Prostate gland (tissue), 2 donors: ENCODE results near the gene COL4A1. TPM values are rescaled to one million over a fixed set of nuclear protein-coding genes. Genes with fewer than 3 reads are reported as not detected.

Source experiments
- DNase-seq: peaks from one replicate; pipeline ENCODE4 v3.0.0-alpha.2; 2019; ENCODE audit warnings: low spot score
- H3K27ac ChIP-seq, 2 donors: fragments of 200-600 bp; sonication (generic); 2 replicates each; pipeline ENCODE4 v1.5.1; 2017 to 2019
- H3K27me3 ChIP-seq: fragments of 200-600 bp; sonication (generic); replicated peaks from 2 replicates; pipeline ENCODE4 v1.5.1; 2019; ENCODE audit not compliant: insufficient read depth
- H3K36me3 ChIP-seq, 2 donors: fragments of 200-600 bp; sonication (generic); 1 replicate in 1 of 2; 2 replicates in 1 of 2; pipeline versions ENCODE4 v1.5.1 to v1.8.1; 2017 to 2019
- H3K4me1 ChIP-seq: fragments of 200-600 bp; sonication (generic); replicated peaks from 2 replicates; pipeline ENCODE4 v1.5.1; 2019
- H3K4me3 ChIP-seq, 2 donors: fragments of 200-600 bp; sonication (generic); 2 replicates each; pipeline ENCODE4 v1.5.1; 2017 to 2019
- H3K9me3 ChIP-seq: fragments of 200-600 bp; sonication (generic); 2 replicates; pipeline ENCODE4 v1.5.1; 2017
- POLR2A ChIP-seq: fragments of 450-650 bp; IDR thresholded peaks from one replicate; pipeline ENCODE4 v1.6.1; 2016; ENCODE audit warnings: antibody characterized with exemption, mild to moderate bottlenecking
- POLR2AphosphoS5 ChIP-seq: sonication (generic); formaldehyde crosslinking; IDR thresholded peaks from one replicate; pipeline ENCODE4 v1.6.1; 2017; ENCODE audit warnings: antibody characterized with exemption
- WGBS: methylation state at CpG from one replicate; pipeline ENCODE4 v1.1.5; 2018; 5-methylcytosine and 5-hydroxymethylcytosine counted together
- intact Hi-C: fragments of 100-400 bp; cut with DNase I; formaldehyde crosslinking; loops from one replicate; pipeline ENCODE4 v1.14.2; 2022
- total RNA-seq, 2 donors: library from RNA; depleted of rRNA; stranded (reverse); fragments of >200 nt; gene quantifications; one replicate each; pipeline ENCODE4 v1.1.0, GENCODE V29; 2016
- TF ChIP-seq, protein P1 (sequence below), 4 experiments: fragments of 200-600 bp in 2 of 4; fragments of 450-650 bp in 2 of 4; sonication (generic) in 2 of 4; IDR thresholded peaks; 1 replicate in 3 of 4; 2 replicates in 1 of 4; pipeline ENCODE4 v1.5.1; 2016 to 2019; ENCODE audit warnings: antibody characterized with exemption in 4 of 4, mild to moderate bottlenecking in 2 of 4, moderate library complexity in 2 of 4

COL4A1 gene
- total RNA-seq, 2 donors from 2014 or later = 37.3 to 132 TPM

- Histone ChIP-seq H3K27ac (peak overlapping the region; percentile 77 to 82), H3K36me3 (no peaks in the 10 kb centered on the region), H3K9me3 (no peaks in the 10 kb centered on the region), H3K4me3 (no peak overlapping the region), H3K4me1 (peaks cover 5% of the 10 kb centered on the region), H3K27me3 (no peaks in the 10 kb centered on the region)
- no peak for DNase-seq
- no peak for TF ChIP-seq POLR2A
- no peak for TF ChIP-seq POLR2AphosphoS5
- TF ChIP-seq, protein P1, sequence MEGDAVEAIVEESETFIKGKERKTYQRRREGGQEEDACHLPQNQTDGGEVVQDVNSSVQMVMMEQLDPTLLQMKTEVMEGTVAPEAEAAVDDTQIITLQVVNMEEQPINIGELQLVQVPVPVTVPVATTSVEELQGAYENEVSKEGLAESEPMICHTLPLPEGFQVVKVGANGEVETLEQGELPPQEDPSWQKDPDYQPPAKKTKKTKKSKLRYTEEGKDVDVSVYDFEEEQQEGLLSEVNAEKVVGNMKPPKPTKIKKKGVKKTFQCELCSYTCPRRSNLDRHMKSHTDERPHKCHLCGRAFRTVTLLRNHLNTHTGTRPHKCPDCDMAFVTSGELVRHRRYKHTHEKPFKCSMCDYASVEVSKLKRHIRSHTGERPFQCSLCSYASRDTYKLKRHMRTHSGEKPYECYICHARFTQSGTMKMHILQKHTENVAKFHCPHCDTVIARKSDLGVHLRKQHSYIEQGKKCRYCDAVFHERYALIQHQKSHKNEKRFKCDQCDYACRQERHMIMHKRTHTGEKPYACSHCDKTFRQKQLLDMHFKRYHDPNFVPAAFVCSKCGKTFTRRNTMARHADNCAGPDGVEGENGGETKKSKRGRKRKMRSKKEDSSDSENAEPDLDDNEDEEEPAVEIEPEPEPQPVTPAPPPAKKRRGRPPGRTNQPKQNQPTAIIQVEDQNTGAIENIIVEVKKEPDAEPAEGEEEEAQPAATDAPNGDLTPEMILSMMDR (IDR thresholded peaks at IDR 0.05) = no peak
- 71% methylated on average over 9 of the region's 9 CpGs for WGBS
- intact Hi-C loops = loop anchor here (2.0 to 5.0 kb wide), 2 partner anchors 70 to 92 kb away; no protein-coding TSS in a partner anchor
Observed at GRCh38 chr13:110342474-110342873, 35.5 kb upstream of the COL4A1 start.

GRCh38 chr13:110341445-110342244, 34.7 kb upstream of the COL4A1 start:
- WGBS = 8% methylated on average over 14 of the region's 14 CpGs
- intact Hi-C loops = loop anchor here (1.0 to 5.0 kb wide), 4 partner anchors 30 to 91 kb away; no protein-coding TSS in a partner anchor
- DNase-seq = no peak
- H3K9me3 ChIP-seq = no peaks in the 10 kb centered on the region
- no peaks in the 10 kb centered on the region for H3K36me3 ChIP-seq
- no peaks in the 10 kb centered on the region for H3K27me3 ChIP-seq
- H3K4me3 ChIP-seq = no peak overlapping the region
- TF ChIP-seq, protein P1 (IDR thresholded peaks at IDR 0.05) = no peak
- no peak for TF ChIP-seq POLR2A
- no peak for TF ChIP-seq POLR2AphosphoS5
- peak overlapping the region; percentile 77 to 82 for H3K27ac ChIP-seq
- H3K4me1 ChIP-seq = peaks cover 5% of the 10 kb centered on the region

- no peak overlapping the region for H3K4me3 ChIP-seq
- H3K4me1 ChIP-seq = peaks cover 5% of the 10 kb centered on the region
- 37% methylated on average over 24 of the region's 24 CpGs for WGBS
- intact Hi-C loops = loop anchor here (1.0 to 5.0 kb wide), 3 partner anchors 30 to 71 kb away; no protein-coding TSS in a partner anchor
- no peaks in the 10 kb centered on the region for H3K27me3 ChIP-seq
- peak; percentile 37 for DNase-seq
- H3K36me3 ChIP-seq = no peaks in the 10 kb centered on the region
- TF ChIP-seq POLR2AphosphoS5 = peak; percentile 44
- no peak for TF ChIP-seq POLR2A
- TF ChIP-seq, protein P1 (IDR thresholded peaks at IDR 0.05) = no peak
- H3K27ac ChIP-seq = peak overlapping the region; percentile 77 to 82
- H3K9me3 ChIP-seq = no peaks in the 10 kb centered on the region
Observed at GRCh38 chr13:110340812-110341444, 34.0 kb upstream of the COL4A1 start.

GRCh38 chr13:110339975-110340550, 33.1 kb upstream of the COL4A1 start:
- no peak for TF ChIP-seq POLR2AphosphoS5
- TF ChIP-seq, protein P1 (IDR thresholded peaks at IDR 0.05) = no peak
- TF ChIP-seq POLR2A = no peak
- peak overlapping the region; percentile 77 to 82 for H3K27ac ChIP-seq
- WGBS = 78% methylated on average over 9 of the region's 9 CpGs
- H3K27me3 ChIP-seq = no peaks in the 10 kb centered on the region
- no peak overlapping the region for H3K4me3 ChIP-seq
- intact Hi-C loops = loop anchor here (2.0 to 5.0 kb wide), 2 partner anchors 57 to 72 kb away; no protein-coding TSS in a partner anchor
- no peak for DNase-seq
- peaks cover 5% of the 10 kb centered on the region for H3K4me1 ChIP-seq
- no peaks in the 10 kb centered on the region for H3K36me3 ChIP-seq
- H3K9me3 ChIP-seq = no peaks in the 10 kb centered on the region
